ENCODE data around the gene CLEC2B. TPM values are rescaled to one million over a fixed set of nuclear protein-coding genes. Genes with fewer than 3 reads are reported as not detected.
A peak's percentile ranks its signal among the peaks of the same experiment; 100 is the strongest.

CLEC2B gene
- total RNA-seq, 1 experiment from 2014 or later: 68.8 TPM

- DNase-seq (ENCODE audit: low spot score): no peak
Measured at GRCh38 chr12:9868951-9869306, 225 bp downstream of the CLEC2B start.

- DNase-seq (ENCODE audit: low spot score): no peak
Measured at GRCh38 chr12:9868311-9868801, 798 bp downstream of the CLEC2B start.

- DNase-seq (ENCODE audit: low spot score): no peak
Measured at GRCh38 chr12:9867531-9867930, 1.6 kb downstream of the CLEC2B start.

- DNase-seq (ENCODE audit: low spot score): no peak
Measured at GRCh38 chr12:9866860-9867269, 2.3 kb downstream of the CLEC2B start.

- no peak for DNase-seq (ENCODE audit: low spot score)
Measured at GRCh38 chr12:9864913-9865675, 4.1 kb downstream of the CLEC2B start.

- no peak for DNase-seq (ENCODE audit: low spot score)
Measured at GRCh38 chr12:9858135-9858534, 11.0 kb downstream of the CLEC2B start.

- no peak for DNase-seq (ENCODE audit: low spot score)
Measured at GRCh38 chr12:9856894-9857293, 12.3 kb downstream of the CLEC2B start.

- no peak for DNase-seq (ENCODE audit: low spot score)
Measured at GRCh38 chr12:9856151-9856550, 13.0 kb downstream of the CLEC2B start.

GRCh38 chr12:9851927-9852326 is 17.2 kb downstream of the CLEC2B start:
- DNase-seq (ENCODE audit: low spot score): no peak

- DNase-seq (ENCODE audit: low spot score): no peak
Measured at GRCh38 chr12:9851050-9851449, 18.1 kb downstream of the CLEC2B start.

GRCh38 chr12:9848899-9849298 is 20.3 kb downstream of the CLEC2B start:
- DNase-seq (ENCODE audit: low spot score): no peak

GRCh38 chr12:9843407-9843806 is 25.7 kb downstream of the CLEC2B start:
- DNase-seq (ENCODE audit: low spot score): no peak

- DNase-seq (ENCODE audit: low spot score): no peak
Measured at GRCh38 chr12:9831720-9832119, 37.4 kb downstream of the CLEC2B start.

- no peak for DNase-seq (ENCODE audit: low spot score)
Measured at GRCh38 chr12:9829982-9830381, 39.2 kb downstream of the CLEC2B start.

- DNase-seq (ENCODE audit: low spot score): no peak
Measured at GRCh38 chr12:9829483-9829882, 39.7 kb downstream of the CLEC2B start.

GRCh38 chr12:9827209-9827888 is 41.8 kb downstream of the CLEC2B start, which contains the start of gene KLRF1:
TSS of gene KLRF1 (plus strand) at chr12:9827481. CDS start at chr12:9827545, 64 bp downstream.
- no peak for DNase-seq (ENCODE audit: low spot score)

GRCh38 chr12:9820281-9820930 is 48.7 kb downstream of the CLEC2B start:
- DNase-seq (ENCODE audit: low spot score): no peak

GRCh38 chr12:9813821-9814798 is 55.0 kb downstream of the CLEC2B start:
- DNase-seq (ENCODE audit: low spot score): peak; percentile 47

- DNase-seq (ENCODE audit: low spot score): no peak
Measured at GRCh38 chr12:9811621-9812020, 57.5 kb downstream of the CLEC2B start.

- no peak for DNase-seq (ENCODE audit: low spot score)
Measured at GRCh38 chr12:9810671-9811070, 58.5 kb downstream of the CLEC2B start.

GRCh38 chr12:9809866-9810265 is 59.3 kb downstream of the CLEC2B start:
- DNase-seq (ENCODE audit: low spot score): no peak

Data from H4 (cell line).